ENCODE measurements around the gene GTF3C2. TPM values are rescaled to one million over a fixed set of nuclear protein-coding genes. Genes with fewer than 3 reads are reported as not detected.
"Not testable (repeated sequence)": the region's sequence is repeated elsewhere in the genome, so short reads cannot be mapped to it uniquely, and the experiment has no call there.

GTF3C2 gene
- total RNA-seq, 1 donor from 2014 or later = 76.2 TPM

DNA sequence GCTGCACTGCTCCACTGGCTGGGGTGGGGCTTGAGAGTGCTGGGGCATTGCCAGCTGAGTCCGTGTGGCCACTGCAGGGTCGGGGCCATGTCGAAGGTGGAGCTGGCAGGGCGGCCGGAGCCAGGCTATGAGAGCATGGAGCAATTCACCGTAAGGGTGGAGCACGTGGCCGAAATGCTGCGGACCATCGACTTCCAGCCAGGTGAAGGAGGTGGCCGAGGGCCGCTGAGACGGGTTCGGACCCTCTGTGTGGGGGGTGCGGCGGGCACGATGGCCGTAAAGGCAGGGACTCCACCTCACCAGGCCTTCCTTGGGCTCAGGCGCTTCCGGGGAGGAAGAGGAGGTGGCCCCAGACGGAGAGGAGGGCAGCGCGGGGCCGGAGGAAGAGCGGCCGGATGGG lies 50.4 kb downstream of the GTF3C2 start:
- TF ChIP-seq, protein P1, sequence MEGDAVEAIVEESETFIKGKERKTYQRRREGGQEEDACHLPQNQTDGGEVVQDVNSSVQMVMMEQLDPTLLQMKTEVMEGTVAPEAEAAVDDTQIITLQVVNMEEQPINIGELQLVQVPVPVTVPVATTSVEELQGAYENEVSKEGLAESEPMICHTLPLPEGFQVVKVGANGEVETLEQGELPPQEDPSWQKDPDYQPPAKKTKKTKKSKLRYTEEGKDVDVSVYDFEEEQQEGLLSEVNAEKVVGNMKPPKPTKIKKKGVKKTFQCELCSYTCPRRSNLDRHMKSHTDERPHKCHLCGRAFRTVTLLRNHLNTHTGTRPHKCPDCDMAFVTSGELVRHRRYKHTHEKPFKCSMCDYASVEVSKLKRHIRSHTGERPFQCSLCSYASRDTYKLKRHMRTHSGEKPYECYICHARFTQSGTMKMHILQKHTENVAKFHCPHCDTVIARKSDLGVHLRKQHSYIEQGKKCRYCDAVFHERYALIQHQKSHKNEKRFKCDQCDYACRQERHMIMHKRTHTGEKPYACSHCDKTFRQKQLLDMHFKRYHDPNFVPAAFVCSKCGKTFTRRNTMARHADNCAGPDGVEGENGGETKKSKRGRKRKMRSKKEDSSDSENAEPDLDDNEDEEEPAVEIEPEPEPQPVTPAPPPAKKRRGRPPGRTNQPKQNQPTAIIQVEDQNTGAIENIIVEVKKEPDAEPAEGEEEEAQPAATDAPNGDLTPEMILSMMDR (IDR thresholded peaks at IDR 0.05) = no peak
- Histone ChIP-seq H3K4me3 (no peak overlapping the region), H3K9me3 (no peaks in the 10 kb centered on the region), H3K27me3 (peaks cover 12% of the 10 kb centered on the region), H3K36me3 (peaks cover 0 to 11% of the 10 kb centered on the region in 2 donors), H3K27ac (no peak overlapping the region), H3K4me1 (peaks cover 0 to 19% of the 10 kb centered on the region in 2 donors)
- intact Hi-C loops (cut with DNase I) = no loop called here
- no peak for DNase-seq (ENCODE audit: low spot score in 2 of 2)

DNA sequence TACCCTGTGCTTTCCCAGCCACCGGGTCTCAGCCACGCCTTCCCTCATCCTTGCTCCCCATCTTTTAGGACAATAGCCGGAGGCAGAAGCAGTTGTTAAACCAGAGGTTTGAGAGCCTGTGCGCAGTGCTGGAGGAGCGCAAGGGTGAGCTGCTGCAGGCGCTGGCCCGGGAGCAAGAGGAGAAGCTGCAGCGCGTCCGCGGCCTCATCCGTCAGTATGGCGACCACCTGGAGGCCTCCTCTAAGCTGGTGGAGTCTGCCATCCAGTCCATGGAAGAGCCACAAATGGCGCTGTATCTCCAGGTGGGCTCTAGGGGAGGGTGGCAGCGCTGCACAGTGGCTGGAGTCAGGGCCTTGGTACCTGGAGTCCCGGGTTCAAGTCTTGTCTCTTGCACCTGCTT lies 51.0 kb downstream of the GTF3C2 start:
- Histone ChIP-seq H3K27ac (no peak overlapping the region), H3K4me1 (peaks cover 0 to 19% of the 10 kb centered on the region in 2 donors), H3K36me3 (peaks cover 0 to 11% of the 10 kb centered on the region in 2 donors), H3K27me3 (peaks cover 12% of the 10 kb centered on the region), H3K4me3 (no peak overlapping the region), H3K9me3 (no peaks in the 10 kb centered on the region)
- intact Hi-C loops (cut with DNase I) = no loop called here
- TF ChIP-seq, protein P1 (IDR thresholded peaks at IDR 0.05) = no peak
- no peak for DNase-seq (ENCODE audit: low spot score in 2 of 2)

DNA sequence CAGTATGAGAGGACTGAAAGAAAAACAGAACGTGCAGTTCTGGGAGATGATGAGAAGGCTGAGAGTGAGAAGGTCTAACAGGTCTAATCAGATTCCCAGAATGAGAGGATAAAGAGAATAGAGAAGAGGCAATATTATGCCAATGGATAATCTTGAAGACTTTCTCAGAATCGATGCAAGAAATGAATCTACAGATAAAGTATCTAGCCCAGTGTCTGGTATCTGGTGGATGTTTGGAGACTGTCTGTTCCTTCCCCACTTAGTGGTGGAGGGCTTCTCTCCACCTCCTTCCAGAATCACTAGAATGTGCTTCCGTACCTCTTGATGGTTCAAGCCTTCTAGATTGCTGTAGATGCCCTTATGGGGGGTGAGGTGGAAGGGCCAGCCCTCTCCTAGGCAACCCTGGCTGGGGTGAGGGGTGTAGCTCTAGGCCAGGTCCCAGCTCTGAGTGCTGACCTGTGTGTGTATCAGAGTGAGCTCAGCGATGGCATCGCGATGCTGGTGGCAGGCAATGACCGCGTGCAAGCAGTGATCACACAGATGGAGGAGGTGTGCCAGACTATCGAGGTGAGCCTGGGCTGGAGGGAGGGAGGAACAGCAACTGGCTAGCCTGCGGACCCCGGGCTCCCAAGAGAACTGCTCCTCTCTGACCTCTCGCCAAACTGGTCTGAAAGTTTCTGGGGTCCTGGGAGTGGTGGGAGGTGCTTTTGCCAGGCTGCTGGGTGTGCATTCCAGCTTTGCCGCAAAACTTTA lies 51.9 kb downstream of the GTF3C2 start:
- H3K27me3 ChIP-seq = peaks cover 12% of the 10 kb centered on the region
- intact Hi-C loops (cut with DNase I) = no loop called here

DNA sequence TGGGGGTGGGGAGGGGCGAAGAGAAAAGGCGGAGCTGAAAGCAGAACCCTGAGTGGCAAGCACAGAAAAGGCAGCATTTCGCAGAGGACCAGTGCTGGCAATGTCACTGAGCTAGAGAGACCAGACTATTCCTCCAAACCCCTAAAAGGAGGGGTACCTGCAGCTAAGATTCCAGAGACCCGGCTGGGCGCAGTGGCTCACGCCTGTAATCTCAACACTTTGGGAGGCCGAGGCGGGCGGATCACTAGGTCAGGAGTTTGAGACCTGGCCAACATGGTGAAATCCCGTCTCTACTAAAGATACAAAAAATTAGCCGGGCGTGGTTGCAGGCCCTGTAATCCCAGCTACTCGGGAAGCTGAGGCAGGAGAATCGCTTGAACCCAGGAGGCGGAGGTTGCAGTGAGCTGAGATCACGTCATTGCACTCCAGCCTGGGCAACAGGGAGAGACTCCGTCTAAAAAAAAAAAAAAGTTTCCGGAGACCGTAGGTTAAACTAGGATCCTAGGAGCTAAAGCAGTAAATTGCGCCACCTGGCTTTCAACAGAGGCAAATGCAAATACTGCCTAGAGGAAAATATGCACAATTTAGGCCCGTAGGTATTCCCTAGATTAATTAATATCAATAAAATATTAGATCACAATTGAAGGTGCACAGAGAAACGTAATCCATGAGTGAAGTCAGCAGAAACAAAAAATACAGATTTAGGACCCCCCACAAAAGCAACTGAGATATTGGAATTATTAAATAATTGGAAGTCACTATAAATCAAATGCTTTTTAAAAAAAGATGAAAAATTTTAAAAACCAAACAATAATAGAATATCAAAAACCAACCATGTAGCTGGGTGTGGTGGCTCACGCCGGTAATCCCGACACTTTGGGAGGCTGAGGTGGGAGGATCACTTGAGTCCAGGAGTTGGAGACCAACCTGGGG lies 53.2 kb downstream of the GTF3C2 start:
- DNase-seq (ENCODE audit: low spot score in 2 of 2) = no peak
- H3K9me3 ChIP-seq = no peaks in the 10 kb centered on the region
- H3K27ac ChIP-seq = no peak overlapping the region
- peaks cover 12% of the 10 kb centered on the region for H3K27me3 ChIP-seq
- no peaks in the 10 kb centered on the region for H3K36me3 ChIP-seq
- peaks cover 0 to 19% of the 10 kb centered on the region in 2 donors for H3K4me1 ChIP-seq
- intact Hi-C loops (cut with DNase I) = no loop called here
- TF ChIP-seq, protein P1 (IDR thresholded peaks at IDR 0.05) = peak; percentile 72 to 79 (median 75)
- peak overlapping the region; percentile 37 to 48 for H3K4me3 ChIP-seq

More for the DNA sequence above, 51.9 kb downstream of the GTF3C2 start:
- H3K4me3 ChIP-seq = no peak overlapping the region
- peaks cover 0 to 19% of the 10 kb centered on the region in 2 donors for H3K4me1 ChIP-seq
- TF ChIP-seq, protein P1 (IDR thresholded peaks at IDR 0.05) = no peak
- H3K36me3 ChIP-seq = peaks cover 0 to 4% of the 10 kb centered on the region in 2 donors
- H3K27ac ChIP-seq = no peak overlapping the region
- no peaks in the 10 kb centered on the region for H3K9me3 ChIP-seq
- no peak for DNase-seq (ENCODE audit: low spot score in 2 of 2)

DNA sequence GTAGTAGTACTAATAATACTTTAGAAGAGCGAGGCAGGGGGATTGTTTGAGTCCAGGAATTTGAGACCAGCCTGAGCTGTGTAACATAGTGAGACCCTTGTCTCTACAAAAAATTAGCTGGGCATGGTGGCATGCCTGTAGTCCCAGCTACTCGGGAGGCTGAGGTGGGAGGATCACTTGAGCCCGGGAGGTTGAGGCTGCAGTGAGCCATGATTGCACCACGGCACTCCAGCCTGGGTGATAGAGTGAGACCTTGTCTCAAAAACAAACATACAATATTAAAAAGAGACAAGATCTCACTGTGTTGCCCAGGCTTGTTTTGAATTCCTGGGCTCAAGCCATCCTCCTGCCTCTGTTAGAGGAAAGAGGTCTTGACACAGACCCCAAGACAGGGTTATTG lies 56.0 kb downstream of the GTF3C2 start:
- H3K27ac ChIP-seq; DNase-seq (ENCODE audit: low spot score in 2 of 2); H3K36me3 ChIP-seq; H3K4me3 ChIP-seq; H3K27me3 ChIP-seq; H3K4me1 ChIP-seq; H3K9me3 ChIP-seq; intact Hi-C loops (cut with DNase I): not testable (repeated sequence)
